GM12878 (cell line): ENCODE data around the gene ZNF469.

Source experiments
- ATF7 ChIP-seq: fragments of 450-650 bp; IDR thresholded peaks from 2 replicates; pipeline ENCODE4 v1.6.1; 2016; ENCODE audit warnings: low read depth, mild to moderate bottlenecking
- CTCF ChIP-seq, 3 experiments: IDR thresholded peaks in 2 of 3; conservative IDR thresholded peaks in 1 of 3; 2 replicates each; pipeline ENCODE4 v1.5.1; 2011; ENCODE audit warnings: low read depth in 3 of 3, low read length in 3 of 3, mild to moderate bottlenecking in 3 of 3, control low read depth in 2 of 3, moderate library complexity in 2 of 3, inconsistent platforms in 1 of 3, mixed read lengths in 1 of 3; ENCODE audit not compliant: control insufficient read depth in 2 of 3, insufficient read depth in 1 of 3; ENCODE audit errors: extremely low read depth in 1 of 3
- GABPA ChIP-seq: IDR thresholded peaks from 2 replicates; pipeline ENCODE4 v1.6.1; 2014; ENCODE audit warnings: antibody characterized with exemption, low read depth, mild to moderate bottlenecking, inconsistent platforms
- YBX1 ChIP-seq: fragments of 450-650 bp; IDR thresholded peaks from 2 replicates; pipeline ENCODE4 v1.6.1; 2016; ENCODE audit warnings: antibody characterized with exemption

- TF ChIP-seq ATF7 (no peak), GABPA (no peak), YBX1 (no peak), CTCF (IDR thresholded peaks at IDR 0.05 in 2 of 3, conservative IDR thresholded peaks at IDR 0.05 in 1 of 3; ENCODE audit: control insufficient read depth in 2 of 3, extremely low read depth in 1 of 3, insufficient read depth in 1 of 3, low read depth in 3 of 3, low read length in 3 of 3) (no peak)
Measured at GRCh38 chr16:88353232-88353631, 29.5 kb upstream of the ZNF469 start.
